ENCODE data around the gene KCNJ11.

Gene KCNJ11

GRCh38 chr11:17351172-17351509, 37.3 kb downstream of the KCNJ11 start:
- Histone ChIP-seq H3K79me2 (ENCODE audit: insufficient read depth, low read length) (peaks cover 33% of the 10 kb centered on the region), H3K9me3 (ENCODE audit: insufficient read depth, low read length) (no peaks in the 10 kb centered on the region), H3K27me3 (ENCODE audit: low read length) (no peaks in the 10 kb centered on the region), H3K9ac (ENCODE audit: low read length) (peak overlapping the region; percentile 76), H3F3A (ENCODE audit: insufficient read depth) (peaks cover 46% of the 10 kb centered on the region), H2AFZ (ENCODE audit: low read depth, low read length, severe bottlenecking) (peak overlapping the region; percentile 93), H4K20me1 (ENCODE audit: low read depth, low read length) (no peaks in the 10 kb centered on the region; the same call in 1 of the 2 replicates), H3K9me2 (replicated peaks; ENCODE audit: insufficient read depth, low read length) (no peaks in the 10 kb centered on the region), H3K36me3 (ENCODE audit: low read length) (peaks cover 4% of the 10 kb centered on the region; the same call in 1 of the 2 replicates), H3K4me2 (ENCODE audit: low read depth, low read length, poor library complexity, severe bottlenecking) (peak overlapping the region; percentile 77), H3K27ac (ENCODE audit: low read depth, low read length) (peak overlapping the region; percentile 89), H3K4me3 (ENCODE audit: insufficient read depth, low read length, poor library complexity, severe bottlenecking) (peak overlapping the region; percentile 79)
- TF ChIP-seq EZH2phosphoT487 (conservative IDR thresholded peaks at IDR 0.05; ENCODE audit: low read length): no peak
- no peak for TF ChIP-seq CTCF (IDR thresholded peaks at IDR 0.05; ENCODE audit: insufficient read depth, low read length, poor library complexity, severe bottlenecking)

GRCh38 chr11:17350455-17351171, 37.8 kb downstream of the KCNJ11 start:
- Histone ChIP-seq H3K4me3 (ENCODE audit: insufficient read depth, low read length, poor library complexity, severe bottlenecking) (peak overlapping the region; percentile 79), H3K27ac (ENCODE audit: low read depth, low read length) (peak overlapping the region; percentile 89), H3K9ac (ENCODE audit: low read length) (peak overlapping the region; percentile 76), H3K4me2 (ENCODE audit: low read depth, low read length, poor library complexity, severe bottlenecking) (peak overlapping the region; percentile 77), H3K9me2 (replicated peaks; ENCODE audit: insufficient read depth, low read length) (no peaks in the 10 kb centered on the region), H3K9me3 (ENCODE audit: insufficient read depth, low read length) (no peaks in the 10 kb centered on the region), H2AFZ (ENCODE audit: low read depth, low read length, severe bottlenecking) (peak overlapping the region; percentile 93), H3K79me2 (ENCODE audit: insufficient read depth, low read length) (peaks cover 28% of the 10 kb centered on the region), H3F3A (ENCODE audit: insufficient read depth) (peaks cover 48% of the 10 kb centered on the region), H3K27me3 (ENCODE audit: low read length) (no peaks in the 10 kb centered on the region), H3K36me3 (ENCODE audit: low read length) (peaks cover 4% of the 10 kb centered on the region; the same call in 1 of the 2 replicates), H4K20me1 (ENCODE audit: low read depth, low read length) (no peaks in the 10 kb centered on the region; the same call in 1 of the 2 replicates)
- TF ChIP-seq CTCF (IDR thresholded peaks at IDR 0.05; ENCODE audit: insufficient read depth, low read length, poor library complexity, severe bottlenecking) (no peak), EZH2phosphoT487 (conservative IDR thresholded peaks at IDR 0.05; ENCODE audit: low read length) (no peak)

GRCh38 chr11:17347676-17348075, 40.8 kb downstream of the KCNJ11 start:
- no peak for TF ChIP-seq EZH2phosphoT487 (conservative IDR thresholded peaks at IDR 0.05; ENCODE audit: low read length)
- no peak for TF ChIP-seq CTCF (IDR thresholded peaks at IDR 0.05; ENCODE audit: insufficient read depth, low read length, poor library complexity, severe bottlenecking)
- peaks cover 32% of the 10 kb centered on the region for H3F3A ChIP-seq (ENCODE audit: insufficient read depth)
- no peaks in the 10 kb centered on the region for H3K9me2 ChIP-seq (replicated peaks; ENCODE audit: insufficient read depth, low read length)
- no peak overlapping the region for H3K9ac ChIP-seq (ENCODE audit: low read length)
- H3K4me2 ChIP-seq (ENCODE audit: low read depth, low read length, poor library complexity, severe bottlenecking): no peak overlapping the region
- H3K27me3 ChIP-seq (ENCODE audit: low read length): no peaks in the 10 kb centered on the region
- no peak overlapping the region for H3K4me3 ChIP-seq (ENCODE audit: insufficient read depth, low read length, poor library complexity, severe bottlenecking)
- H3K36me3 ChIP-seq (ENCODE audit: low read length): peaks cover 3% of the 10 kb centered on the region; the same call in 1 of the 2 replicates
- H3K79me2 ChIP-seq (ENCODE audit: insufficient read depth, low read length): peaks cover 2% of the 10 kb centered on the region; the same call in 1 of the 2 replicates
- H3K27ac ChIP-seq (ENCODE audit: low read depth, low read length): no peak overlapping the region
- no peak overlapping the region for H2AFZ ChIP-seq (ENCODE audit: low read depth, low read length, severe bottlenecking)
- no peaks in the 10 kb centered on the region for H4K20me1 ChIP-seq (ENCODE audit: low read depth, low read length)
- no peaks in the 10 kb centered on the region for H3K9me3 ChIP-seq (ENCODE audit: insufficient read depth, low read length)
